NB4 (cell line): ENCODE results near the gene AVEN.

ENCODE experiments used
- DNase-seq: peaks from one replicate; pipeline ENCODE4 v3.0.0; 2010; ENCODE audit warnings: low read depth
- H3K4me3 ChIP-seq: one replicate; pipeline ENCODE4 v1.5.1; 2011; ENCODE audit warnings: mild to moderate bottlenecking, low read depth, low read length, moderate library complexity
- MYC ChIP-seq: IDR thresholded peaks from 2 replicates; pipeline ENCODE4 v1.6.1; 2011; ENCODE audit warnings: low read depth, low read length
- POLR2A ChIP-seq: IDR thresholded peaks from 2 replicates; pipeline ENCODE4 v1.6.1; 2011; ENCODE audit warnings: mild to moderate bottlenecking; ENCODE audit not compliant: insufficient read length; ENCODE audit errors: extremely low read depth
- TF ChIP-seq, protein P1 (sequence below): IDR thresholded peaks from 2 replicates; pipeline ENCODE4 v1.6.1; 2011; ENCODE audit warnings: low read depth, low read length
- TF ChIP-seq, protein P2 (sequence below): IDR thresholded peaks from one replicate; pipeline ENCODE4 v1.5.1; 2012; ENCODE audit warnings: low read depth, low read length

Gene AVEN

DNA sequence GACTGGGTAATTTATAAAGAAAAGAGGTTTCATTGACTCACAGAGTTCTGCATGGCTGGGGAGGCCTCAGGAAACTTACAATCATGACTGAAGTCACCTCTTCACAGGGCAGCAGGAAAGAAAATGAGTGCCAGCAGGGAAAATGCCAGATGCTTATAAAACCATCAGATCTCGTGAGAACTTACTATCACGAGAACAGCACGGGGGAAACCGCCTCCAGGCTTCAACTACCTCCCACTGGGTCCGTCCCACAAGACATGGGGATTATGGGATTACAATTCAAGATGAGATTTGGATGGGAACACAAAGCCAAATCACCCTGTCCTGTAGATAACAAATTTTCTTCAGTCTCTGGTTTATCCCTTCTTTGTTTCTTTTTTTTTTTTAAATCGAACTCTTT lies 31.0 kb upstream of the AVEN start:
- no peak for TF ChIP-seq MYC
- TF ChIP-seq, protein P1, sequence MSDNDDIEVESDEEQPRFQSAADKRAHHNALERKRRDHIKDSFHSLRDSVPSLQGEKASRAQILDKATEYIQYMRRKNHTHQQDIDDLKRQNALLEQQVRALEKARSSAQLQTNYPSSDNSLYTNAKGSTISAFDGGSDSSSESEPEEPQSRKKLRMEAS, result no peak
- no peak for TF ChIP-seq POLR2A
- TF ChIP-seq, protein P2, sequence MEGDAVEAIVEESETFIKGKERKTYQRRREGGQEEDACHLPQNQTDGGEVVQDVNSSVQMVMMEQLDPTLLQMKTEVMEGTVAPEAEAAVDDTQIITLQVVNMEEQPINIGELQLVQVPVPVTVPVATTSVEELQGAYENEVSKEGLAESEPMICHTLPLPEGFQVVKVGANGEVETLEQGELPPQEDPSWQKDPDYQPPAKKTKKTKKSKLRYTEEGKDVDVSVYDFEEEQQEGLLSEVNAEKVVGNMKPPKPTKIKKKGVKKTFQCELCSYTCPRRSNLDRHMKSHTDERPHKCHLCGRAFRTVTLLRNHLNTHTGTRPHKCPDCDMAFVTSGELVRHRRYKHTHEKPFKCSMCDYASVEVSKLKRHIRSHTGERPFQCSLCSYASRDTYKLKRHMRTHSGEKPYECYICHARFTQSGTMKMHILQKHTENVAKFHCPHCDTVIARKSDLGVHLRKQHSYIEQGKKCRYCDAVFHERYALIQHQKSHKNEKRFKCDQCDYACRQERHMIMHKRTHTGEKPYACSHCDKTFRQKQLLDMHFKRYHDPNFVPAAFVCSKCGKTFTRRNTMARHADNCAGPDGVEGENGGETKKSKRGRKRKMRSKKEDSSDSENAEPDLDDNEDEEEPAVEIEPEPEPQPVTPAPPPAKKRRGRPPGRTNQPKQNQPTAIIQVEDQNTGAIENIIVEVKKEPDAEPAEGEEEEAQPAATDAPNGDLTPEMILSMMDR, result no peak
- no peak for DNase-seq
- H3K4me3 ChIP-seq, result no peak overlapping the region

DNA sequence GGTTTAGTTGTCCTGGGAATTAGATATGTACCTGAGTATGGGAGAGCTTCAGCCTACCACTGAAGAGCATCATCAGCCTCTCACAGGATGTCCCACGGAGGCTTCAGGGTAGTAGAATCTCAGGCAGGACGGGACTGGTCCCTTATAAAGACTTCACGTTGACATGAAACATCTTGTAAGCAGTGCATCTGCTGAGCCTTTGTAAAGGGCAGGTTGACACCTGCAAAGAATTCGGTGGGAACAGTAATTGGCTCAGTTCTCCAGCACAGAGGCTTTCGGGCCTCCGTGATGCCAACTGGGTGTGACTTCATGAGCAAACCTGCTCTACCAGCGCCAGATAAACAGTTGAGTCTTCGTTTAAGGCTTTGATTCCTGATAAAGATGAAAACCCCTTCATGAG lies 26.9 kb upstream of the AVEN start:
- DNase-seq, result no peak
- no peak for TF ChIP-seq POLR2A
- TF ChIP-seq MYC, result no peak
- TF ChIP-seq, protein P1, result no peak
- TF ChIP-seq, protein P2, result no peak
- no peak overlapping the region for H3K4me3 ChIP-seq

DNA sequence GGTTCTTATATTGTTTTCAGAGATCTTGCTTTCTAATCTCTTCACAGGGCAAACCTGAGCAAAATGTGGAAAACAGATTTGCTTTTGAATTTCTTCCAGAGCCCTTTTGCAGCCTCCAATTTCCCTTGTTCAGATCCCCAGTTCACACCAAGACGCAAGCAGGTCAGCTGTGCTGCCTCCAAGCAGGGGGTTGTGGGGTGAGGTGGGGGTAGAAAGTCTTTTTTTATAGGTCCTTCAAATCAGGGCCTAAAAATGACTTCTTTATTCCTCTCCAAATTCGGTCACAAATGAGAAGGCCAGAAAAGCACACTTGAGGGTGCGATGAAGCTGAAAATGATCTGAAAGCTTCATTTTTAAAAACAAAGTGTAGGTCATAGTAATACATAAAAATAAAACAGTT lies 26.3 kb upstream of the AVEN start:
- TF ChIP-seq, protein P2, result no peak
- TF ChIP-seq POLR2A (no peak), MYC (no peak)
- TF ChIP-seq, protein P1, result no peak
- no peak for DNase-seq
- no peak overlapping the region for H3K4me3 ChIP-seq

DNA sequence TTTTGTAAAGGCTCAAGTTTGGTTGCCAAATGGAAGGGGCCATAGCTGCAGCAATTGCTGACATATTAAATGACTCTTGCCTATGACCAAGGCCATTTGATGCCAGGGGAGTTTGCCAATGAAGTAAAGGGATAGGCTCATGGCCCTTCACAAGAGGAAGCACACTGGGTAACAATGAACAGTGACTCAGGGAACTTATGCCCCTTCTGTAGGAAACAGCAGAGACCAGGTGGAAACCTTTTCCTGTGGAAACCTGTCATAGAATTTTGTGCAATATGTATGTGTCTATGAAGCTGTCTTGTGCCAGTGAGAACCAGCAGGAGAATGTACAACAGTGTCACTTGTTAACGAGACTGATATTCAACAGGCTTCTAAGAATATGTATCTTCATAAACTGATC lies 25.4 kb upstream of the AVEN start:
- no peak overlapping the region for H3K4me3 ChIP-seq
- no peak for TF ChIP-seq MYC
- DNase-seq, result no peak

DNA sequence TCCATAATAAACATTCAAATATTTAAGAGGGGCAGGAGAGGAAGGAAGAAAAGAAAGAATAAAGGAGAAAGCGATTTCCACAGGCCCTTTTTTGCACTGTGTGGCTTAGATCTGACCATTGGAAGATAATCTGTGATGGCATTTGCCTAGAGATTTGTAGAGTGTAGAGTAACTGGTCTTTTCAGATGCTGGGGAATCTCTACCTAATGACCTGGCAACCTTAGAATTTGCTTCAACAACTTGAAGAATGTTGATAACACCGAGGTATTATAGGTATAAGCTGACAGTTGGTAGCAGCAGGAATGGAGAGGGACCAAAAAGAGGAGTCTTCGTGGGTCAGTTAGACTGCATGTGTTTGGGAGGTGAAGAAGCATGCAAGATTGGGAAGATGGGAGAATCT lies 20.9 kb upstream of the AVEN start:
- no peak for DNase-seq
- H3K4me3 ChIP-seq, result no peak overlapping the region
- TF ChIP-seq MYC (no peak), POLR2A (no peak)
- TF ChIP-seq, protein P2, result no peak
- TF ChIP-seq, protein P1, result no peak

DNA sequence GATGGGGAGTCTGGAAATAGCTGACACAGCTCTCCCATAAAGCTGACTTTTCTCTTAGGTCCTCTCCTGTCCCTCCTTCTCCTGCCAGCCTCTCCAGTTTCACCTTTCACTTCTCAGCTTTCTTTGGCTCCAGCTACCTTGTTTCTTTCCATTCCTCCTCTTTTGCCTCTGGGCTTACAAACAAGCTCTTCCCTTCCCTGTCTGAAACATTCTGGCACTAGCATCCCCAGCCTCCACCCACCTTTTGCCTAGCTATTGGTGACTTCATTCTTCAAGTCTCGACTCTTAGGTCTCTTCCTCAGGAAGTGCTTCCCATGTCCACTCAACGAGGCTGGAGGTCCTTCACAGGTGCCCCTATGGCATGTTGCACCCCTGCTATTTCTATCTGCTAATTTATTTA lies 20.5 kb upstream of the AVEN start:
- no peak for DNase-seq

More for the DNA sequence above, 20.5 kb upstream of the AVEN start:
- TF ChIP-seq, protein P2, result no peak
- TF ChIP-seq MYC (no peak), POLR2A (no peak)
- TF ChIP-seq, protein P1, result no peak
- H3K4me3 ChIP-seq, result no peak overlapping the region
